OCI-LY7 (cell line): Measurements from ENCODE around the gene SOX13. TPM values are rescaled to one million over a fixed set of nuclear protein-coding genes. Genes with fewer than 3 reads are reported as not detected.

Source experiments
- BruUV-seq: library from RNA; stranded (reverse); fragments of 400-500 nt; replicated peaks from 2 replicates; lab custom pipeline; 2021; lab: Mats Ljungman, UMichigan
- CTCF ChIA-PET: fragments of 300-600 bp; sonication (Branson Sonifier 250); formaldehyde crosslinking; loops from one replicate; lab custom pipeline; 2022; ENCODE audit warnings: antibody characterized with exemption; ENCODE audit not compliant: unreplicated experiment; lab: Charles Lee
- POLR2A ChIA-PET: fragments of 300-600 bp; sonication (Branson Sonifier 250); formaldehyde crosslinking; loops from one replicate; lab custom pipeline; 2022; ENCODE audit warnings: antibody characterized with exemption; lab: Charles Lee
- DNase-seq: peaks from one replicate; pipeline ENCODE4 v3.0.0-alpha.2; 2015; ENCODE audit warnings: low spot score
- H2AFZ ChIP-seq: fragments of 200-600 bp; sonication (generic), shearing (Covaris generic); 2 replicates; pipeline ENCODE4 v1.6.1; 2014; ENCODE audit warnings: mild to moderate bottlenecking, antibody characterized with exemption, low read length, moderate library complexity
- H3K27ac ChIP-seq: fragments of 200-600 bp; sonication (generic); 2 replicates; pipeline ENCODE4 v1.5.1; 2014; ENCODE audit warnings: mixed run types, low read depth, mild to moderate bottlenecking, moderate library complexity, low read length, inconsistent platforms; ENCODE audit not compliant: poor library complexity, severe bottlenecking
- H3K36me3 ChIP-seq: fragments of 200-600 bp; sonication (generic); 2 replicates; pipeline ENCODE4 v1.6.1; 2014; ENCODE audit warnings: mild to moderate bottlenecking, antibody characterized with exemption, low read length, moderate library complexity, mixed read lengths; ENCODE audit not compliant: insufficient read depth
- H3K4me1 ChIP-seq: fragments of 200-600 bp; sonication (generic); 2 replicates; pipeline ENCODE4 v1.5.1; 2014; ENCODE audit warnings: mild to moderate bottlenecking, low read length; ENCODE audit not compliant: insufficient read depth, poor library complexity, severe bottlenecking
- H3K4me2 ChIP-seq: fragments of 200-600 bp; sonication (generic); 2 replicates; pipeline ENCODE4 v1.6.1; 2014; ENCODE audit warnings: mild to moderate bottlenecking, low read length
- H3K4me3 ChIP-seq: fragments of 200-600 bp; sonication (generic); 2 replicates; pipeline ENCODE4 v1.5.1; 2014; ENCODE audit warnings: mild to moderate bottlenecking, low read depth, low read length; ENCODE audit not compliant: poor library complexity, severe bottlenecking
- H3K79me2 ChIP-seq: fragments of 200-600 bp; sonication (generic); 2 replicates; pipeline ENCODE4 v1.6.1; 2016; ENCODE audit warnings: low read depth, mild to moderate bottlenecking, low read length, moderate library complexity, mixed read lengths; ENCODE audit not compliant: insufficient read depth
- H3K9me2 ChIP-seq: fragments of 200-600 bp; sonication (generic); 2 replicates; pipeline ENCODE4 v1.6.1; 2016; ENCODE audit warnings: mild to moderate bottlenecking, low read length, mixed read lengths; ENCODE audit not compliant: insufficient read depth
- H3K9me3 ChIP-seq: fragments of 200-600 bp; sonication (generic); 2 replicates; pipeline ENCODE4 v1.6.1; 2014; ENCODE audit warnings: mild to moderate bottlenecking, mixed run types, low read length, mixed read lengths
- H4K20me1 ChIP-seq: fragments of 200-600 bp; sonication (generic); 2 replicates; pipeline ENCODE4 v1.6.1; 2014; ENCODE audit warnings: mild to moderate bottlenecking, antibody characterized with exemption, low read length, moderate library complexity, mixed read lengths; ENCODE audit not compliant: insufficient read depth
- CTCF ChIP-seq: fragments of 200-600 bp; sonication (generic); conservative IDR thresholded peaks from 2 replicates; pipeline ENCODE4 v1.5.1; 2014; ENCODE audit warnings: mild to moderate bottlenecking, antibody characterized with exemption, low read length, moderate library complexity, mixed read lengths
- EZH2phosphoT487 ChIP-seq: fragments of 200-600 bp; sonication (generic); IDR thresholded peaks from 2 replicates; pipeline ENCODE4 v1.6.1; 2018; ENCODE audit warnings: low read depth, borderline replicate concordance, mild to moderate bottlenecking, mixed run types, antibody characterized with exemption, low read length, moderate library complexity, mixed read lengths
- intact Hi-C: fragments of 100-400 bp; cut with micrococcal nuclease; formaldehyde crosslinking; loops from one replicate; pipeline ENCODE4 v1.10.0; 2022; ENCODE audit not compliant: unreplicated experiment
- total RNA-seq, 2 experiments: library from RNA; depleted of rRNA in 1 of 2; stranded (reverse); fragments of >200 nt in 1 of 2; shearing (Covaris generic) in 1 of 2; gene quantifications; 2 replicates each; pipeline ENCODE4 v1.2.3, GENCODE V29; 2014 to 2022

SOX13 gene
- total RNA-seq, 2 experiments from 2014 or later, result 0.27 TPM; not detected in 1

DNA sequence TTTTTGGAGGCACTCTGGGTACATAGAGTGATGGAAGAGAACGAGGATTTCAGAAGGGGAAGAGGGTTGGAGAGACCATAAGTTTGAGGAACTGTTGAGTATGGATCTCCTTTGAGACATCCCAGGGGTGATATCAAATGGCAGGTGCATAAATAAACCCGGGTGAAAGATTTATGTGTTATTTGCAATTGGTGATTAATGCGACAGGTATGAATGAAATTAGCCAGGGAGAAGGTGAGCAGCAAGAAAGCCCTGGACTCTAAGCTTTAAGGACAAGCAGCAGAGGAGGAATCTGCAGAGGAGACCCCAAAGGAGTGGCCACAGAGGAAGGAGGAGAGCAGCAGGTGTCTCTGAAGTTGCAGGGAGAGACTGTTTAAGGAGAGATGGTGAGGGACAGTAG is 102.0 kb downstream of the SOX13 start:
- Histone ChIP-seq H3K9me3 (peaks cover 7% of the 10 kb centered on the region; the same call in 1 of the 2 replicates), H3K27ac (no peak overlapping the region), H3K4me1 (no peaks in the 10 kb centered on the region), H2AFZ (no peak overlapping the region), H3K9me2 (no peaks in the 10 kb centered on the region), H3K4me3 (no peak overlapping the region), H3K36me3 (no peaks in the 10 kb centered on the region), H4K20me1 (no peaks in the 10 kb centered on the region), H3K79me2 (no peaks in the 10 kb centered on the region), H3K4me2 (no peak overlapping the region)
- ChIA-PET POLR2A (no interaction called here), CTCF (no interaction called here)
- BruUV-seq, result no TSS peak
- intact Hi-C loops, result no loop called here
- TF ChIP-seq CTCF (no peak), EZH2phosphoT487 (no peak)
- no peak for DNase-seq

DNA sequence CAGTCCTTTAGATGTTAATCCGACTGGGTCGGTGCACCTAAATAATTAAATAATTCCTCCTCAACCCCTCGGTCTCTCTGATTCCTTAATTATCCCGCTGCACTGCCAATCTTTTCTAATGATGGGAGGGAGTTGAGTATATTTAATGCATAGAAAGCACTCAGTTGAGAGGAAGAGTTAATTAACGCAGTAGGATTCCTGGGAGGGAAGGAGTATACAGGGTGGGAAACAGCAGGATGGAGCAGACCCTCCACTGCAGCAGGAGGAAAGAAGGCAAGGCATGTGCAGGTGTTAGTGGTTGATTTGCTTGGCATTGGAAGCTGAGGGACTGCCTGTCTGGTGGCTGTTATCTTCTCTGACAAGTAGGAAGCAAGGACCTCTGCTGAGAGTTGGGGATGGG is 103.1 kb downstream of the SOX13 start:
- H3K36me3 ChIP-seq, result no peaks in the 10 kb centered on the region
- H3K27ac ChIP-seq, result no peak overlapping the region
- H3K79me2 ChIP-seq, result no peaks in the 10 kb centered on the region
- H3K9me2 ChIP-seq, result no peaks in the 10 kb centered on the region
- ChIA-PET CTCF (interaction anchor here (0.9 kb wide), 1 partner anchor 34 kb away, joined by 4 read pairs; no protein-coding TSS in a partner anchor), POLR2A (no interaction called here)
- H3K9me3 ChIP-seq, result no peaks in the 10 kb centered on the region
- no peaks in the 10 kb centered on the region for H3K4me1 ChIP-seq
- no peak overlapping the region for H2AFZ ChIP-seq
- BruUV-seq, result no TSS peak
- no peak overlapping the region for H3K4me2 ChIP-seq
- no peaks in the 10 kb centered on the region for H4K20me1 ChIP-seq
- intact Hi-C loops, result no loop called here
- H3K4me3 ChIP-seq, result no peak overlapping the region
- no peak for DNase-seq
- no peak for TF ChIP-seq CTCF
- no peak for TF ChIP-seq EZH2phosphoT487

DNA sequence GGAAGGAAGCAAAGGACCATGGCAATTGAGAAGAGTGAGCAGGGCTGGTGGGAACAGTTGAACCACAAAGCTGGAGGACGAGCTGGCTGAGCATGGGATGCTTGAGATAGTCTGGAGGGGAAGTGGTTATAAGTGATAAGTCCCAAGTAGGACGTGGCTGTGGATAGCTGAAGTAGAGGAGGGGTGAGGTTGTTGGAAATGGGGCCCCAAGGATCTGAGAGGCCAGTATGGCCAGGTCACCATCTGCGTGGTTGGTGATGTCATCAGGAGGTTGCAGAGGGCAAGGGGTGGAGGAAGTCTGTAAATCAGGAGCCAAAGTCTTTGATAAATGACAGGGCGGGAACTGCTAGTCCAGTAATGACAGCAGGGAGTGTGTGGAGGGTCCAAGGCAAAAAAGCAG is 104.2 kb downstream of the SOX13 start:
- POLR2A ChIA-PET, result interaction anchor here (1.4 kb wide), 1 partner anchor 10 kb away, joined by 5 read pairs; the partner anchor contains the start of gene REN
- H3K27ac ChIP-seq, result no peak overlapping the region
- H3K4me1 ChIP-seq, result no peaks in the 10 kb centered on the region
- no peak overlapping the region for H2AFZ ChIP-seq
- no peak for DNase-seq
- TF ChIP-seq CTCF (no peak), EZH2phosphoT487 (no peak)
- H3K79me2 ChIP-seq, result no peaks in the 10 kb centered on the region
- no peaks in the 10 kb centered on the region for H4K20me1 ChIP-seq
- CTCF ChIA-PET, result no interaction called here
- H3K4me2 ChIP-seq, result no peak overlapping the region
- BruUV-seq, result no TSS peak
- intact Hi-C loops, result no loop called here
- no peaks in the 10 kb centered on the region for H3K36me3 ChIP-seq
- H3K9me2 ChIP-seq, result no peaks in the 10 kb centered on the region
- H3K9me3 ChIP-seq, result no peaks in the 10 kb centered on the region
- H3K4me3 ChIP-seq, result no peak overlapping the region
